WTC11 (cell line): ENCODE data around the gene RNF10.

Experiments
- CREB1 ChIP-seq: sonication (generic); formaldehyde crosslinking; IDR thresholded peaks from 2 replicates; pipeline ENCODE4 v1.8.0; 2023; ENCODE audit warnings: mild to moderate bottlenecking, missing genetic modification reagents
- ESRRA ChIP-seq: sonication (generic); formaldehyde crosslinking; IDR thresholded peaks from 2 replicates; pipeline ENCODE4 v1.8.1; 2022; ENCODE audit warnings: mild to moderate bottlenecking, missing genetic modification reagents, borderline replicate concordance
- FOXK1 ChIP-seq: sonication (generic); formaldehyde crosslinking; IDR thresholded peaks from 2 replicates; pipeline ENCODE4 v1.8.0; 2022; ENCODE audit warnings: mild to moderate bottlenecking, moderate library complexity, missing genetic modification reagents
- GABPB1 ChIP-seq: sonication (generic); formaldehyde crosslinking; IDR thresholded peaks from 2 replicates; pipeline ENCODE4 v1.8.1; 2023; ENCODE audit warnings: mild to moderate bottlenecking, missing genetic modification reagents
- GTF2I ChIP-seq: fragments of 250-450 bp; sonication (Bioruptor Pico); conservative IDR thresholded peaks from 2 replicates; pipeline ENCODE4 v1.4.0; 2021; ENCODE audit warnings: mild to moderate bottlenecking
- IRF2 ChIP-seq: sonication (generic); formaldehyde crosslinking; IDR thresholded peaks from 2 replicates; pipeline ENCODE4 v1.8.0; 2022; ENCODE audit warnings: low read depth, missing genetic modification reagents, borderline replicate concordance
- NR3C1 ChIP-seq: sonication (generic); formaldehyde crosslinking; conservative IDR thresholded peaks from 2 replicates; pipeline ENCODE4 v1.8.1; 2023; ENCODE audit warnings: low read depth, mild to moderate bottlenecking, missing genetic modification reagents
- RORB ChIP-seq: fragments of 250-450 bp; sonication (Bioruptor Pico); IDR thresholded peaks from 2 replicates; pipeline ENCODE4 v1.9.0; 2021; ENCODE audit warnings: mild to moderate bottlenecking
- ZNF138 ChIP-seq: sonication (generic); formaldehyde crosslinking; conservative IDR thresholded peaks from 2 replicates; pipeline ENCODE4 v1.8.1; 2022; ENCODE audit warnings: mild to moderate bottlenecking, moderate library complexity, missing genetic modification reagents
- TF ChIP-seq, protein P1 (sequence below): fragments of 200-600 bp; IDR thresholded peaks from 2 replicates; pipeline ENCODE4 v1.8.0; 2022; ENCODE audit warnings: antibody characterized with exemption

DNA sequence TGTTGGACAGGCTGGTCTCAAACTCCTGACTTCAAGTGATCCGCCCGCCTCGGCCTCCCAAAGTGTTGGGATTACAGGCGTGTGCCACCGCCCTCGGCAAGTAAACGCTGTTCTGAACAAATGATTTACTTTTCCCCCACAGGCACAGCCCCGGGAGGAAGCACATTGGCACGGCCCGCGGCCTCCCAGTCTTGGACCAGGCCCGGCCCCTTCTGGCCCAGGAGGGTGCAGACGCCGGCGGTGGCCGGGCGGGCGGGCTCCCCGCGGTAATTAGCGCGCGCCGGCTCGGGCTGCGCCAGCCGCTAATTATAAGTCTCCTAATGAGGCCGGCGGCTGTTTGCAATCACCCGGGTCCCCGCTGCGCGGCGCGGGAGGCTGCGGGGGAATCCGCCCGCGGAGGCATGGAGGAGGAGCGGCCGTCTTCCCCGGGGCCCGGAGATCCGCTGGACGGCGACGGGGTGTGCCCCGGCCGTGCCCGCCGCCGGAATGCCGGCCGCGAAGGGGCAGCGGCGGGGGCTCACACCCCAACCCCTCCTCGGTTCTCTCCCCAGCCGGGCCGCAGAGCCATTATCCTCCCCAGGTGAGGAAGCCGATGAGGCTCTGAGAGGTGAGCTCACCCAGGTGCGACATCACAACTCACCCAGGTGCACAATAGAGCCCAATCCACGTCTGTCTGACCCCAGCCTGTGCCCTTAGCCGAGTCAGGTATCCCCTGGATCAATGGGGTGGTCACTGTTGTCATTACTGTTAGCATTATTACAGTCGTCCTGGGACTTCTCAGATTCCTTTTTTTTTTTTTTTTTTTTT is 50.4 kb downstream of the RNF10 start:
- TF ChIP-seq, protein P1, sequence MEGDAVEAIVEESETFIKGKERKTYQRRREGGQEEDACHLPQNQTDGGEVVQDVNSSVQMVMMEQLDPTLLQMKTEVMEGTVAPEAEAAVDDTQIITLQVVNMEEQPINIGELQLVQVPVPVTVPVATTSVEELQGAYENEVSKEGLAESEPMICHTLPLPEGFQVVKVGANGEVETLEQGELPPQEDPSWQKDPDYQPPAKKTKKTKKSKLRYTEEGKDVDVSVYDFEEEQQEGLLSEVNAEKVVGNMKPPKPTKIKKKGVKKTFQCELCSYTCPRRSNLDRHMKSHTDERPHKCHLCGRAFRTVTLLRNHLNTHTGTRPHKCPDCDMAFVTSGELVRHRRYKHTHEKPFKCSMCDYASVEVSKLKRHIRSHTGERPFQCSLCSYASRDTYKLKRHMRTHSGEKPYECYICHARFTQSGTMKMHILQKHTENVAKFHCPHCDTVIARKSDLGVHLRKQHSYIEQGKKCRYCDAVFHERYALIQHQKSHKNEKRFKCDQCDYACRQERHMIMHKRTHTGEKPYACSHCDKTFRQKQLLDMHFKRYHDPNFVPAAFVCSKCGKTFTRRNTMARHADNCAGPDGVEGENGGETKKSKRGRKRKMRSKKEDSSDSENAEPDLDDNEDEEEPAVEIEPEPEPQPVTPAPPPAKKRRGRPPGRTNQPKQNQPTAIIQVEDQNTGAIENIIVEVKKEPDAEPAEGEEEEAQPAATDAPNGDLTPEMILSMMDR = no peak
- TF ChIP-seq GABPB1 (CRISPR knock-in tag) (no peak), NR3C1 (CRISPR knock-in tag) (0 out of 2 replicates have a peak, but pooled peaks have one; percentile 63), GTF2I (CRISPR knock-in tag) (no peak), ZNF138 (CRISPR knock-in tag) (no peak), FOXK1 (no peak), IRF2 (no peak), ESRRA (no peak), CREB1 (CRISPR knock-in tag) (no peak), RORB (no peak)
